ENCODE data around the gene BLTP3B.

GRCh38 chr12:100187857-100188519 lies 45.3 kb upstream of the BLTP3B start:
- TF ChIP-seq EZH2 (IDR thresholded peaks at IDR 0.05; ENCODE audit: insufficient read depth, poor library complexity, severe bottlenecking) (no peak), EZH2phosphoT487 (IDR thresholded peaks at IDR 0.05; ENCODE audit: insufficient read depth, low read depth) (no peak)

Data from GM23248 (cell line).